ENCODE measurements around the gene ZNF488.
"Not testable (repeated sequence)": the region's sequence is repeated elsewhere in the genome, so short reads cannot be mapped to it uniquely, and the experiment has no call there.

The ZNF488 gene

DNA sequence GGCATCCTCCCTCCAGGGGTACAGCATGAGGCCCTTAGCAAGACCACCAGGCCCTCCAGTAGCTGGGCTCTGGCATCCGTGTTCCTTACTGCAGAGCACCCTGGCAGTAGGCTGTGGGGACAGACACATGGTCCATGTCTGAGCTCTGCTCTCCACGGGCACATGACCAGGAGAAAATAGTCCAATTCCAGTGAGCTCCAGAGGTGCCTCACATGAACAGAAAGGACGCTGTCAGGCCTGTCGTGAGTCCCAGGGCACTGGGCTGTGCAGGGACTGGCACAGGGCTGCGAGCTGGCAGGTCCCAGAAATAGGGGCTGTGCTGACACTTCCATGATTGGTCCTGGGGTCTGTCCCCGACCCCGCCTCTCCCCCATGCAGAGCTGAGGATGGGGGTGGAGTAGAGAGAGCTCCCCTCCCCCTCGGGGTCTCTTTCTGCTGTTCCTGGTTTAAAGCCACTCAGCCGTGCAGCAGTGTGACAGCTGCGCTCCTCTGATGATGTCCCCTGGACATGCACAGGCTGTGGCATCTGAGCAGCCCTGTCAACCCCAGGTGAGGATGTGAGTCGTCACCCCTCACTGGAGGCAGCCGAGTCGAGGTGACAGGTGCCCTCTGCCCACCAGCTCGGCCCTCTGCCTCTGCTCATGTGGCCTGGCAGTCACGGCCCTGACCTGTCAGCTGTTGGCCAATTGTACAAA lies 25.2 kb upstream of the ZNF488 start:
- no peak for DNase-seq

DNA sequence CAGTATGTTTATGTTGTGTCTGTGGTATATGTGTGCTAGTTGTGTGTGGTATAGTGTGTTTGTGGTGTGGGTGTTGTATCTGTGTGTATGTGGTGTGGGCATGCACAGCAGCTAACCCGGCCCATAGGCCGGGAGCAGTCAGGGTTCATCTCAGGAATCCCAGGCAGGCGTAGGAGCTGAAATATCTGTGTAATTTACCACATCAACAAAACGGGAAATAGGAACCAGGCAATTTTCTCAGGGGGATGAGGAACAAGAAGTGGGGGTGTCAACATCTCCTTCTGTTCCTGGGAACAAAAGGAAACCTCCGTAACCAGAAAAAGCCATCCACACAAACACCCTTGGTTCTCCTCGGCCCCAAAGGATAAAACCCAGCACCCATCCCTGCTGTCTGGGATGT lies 24.5 kb upstream of the ZNF488 start:
- DNase-seq, result no peak

DNA sequence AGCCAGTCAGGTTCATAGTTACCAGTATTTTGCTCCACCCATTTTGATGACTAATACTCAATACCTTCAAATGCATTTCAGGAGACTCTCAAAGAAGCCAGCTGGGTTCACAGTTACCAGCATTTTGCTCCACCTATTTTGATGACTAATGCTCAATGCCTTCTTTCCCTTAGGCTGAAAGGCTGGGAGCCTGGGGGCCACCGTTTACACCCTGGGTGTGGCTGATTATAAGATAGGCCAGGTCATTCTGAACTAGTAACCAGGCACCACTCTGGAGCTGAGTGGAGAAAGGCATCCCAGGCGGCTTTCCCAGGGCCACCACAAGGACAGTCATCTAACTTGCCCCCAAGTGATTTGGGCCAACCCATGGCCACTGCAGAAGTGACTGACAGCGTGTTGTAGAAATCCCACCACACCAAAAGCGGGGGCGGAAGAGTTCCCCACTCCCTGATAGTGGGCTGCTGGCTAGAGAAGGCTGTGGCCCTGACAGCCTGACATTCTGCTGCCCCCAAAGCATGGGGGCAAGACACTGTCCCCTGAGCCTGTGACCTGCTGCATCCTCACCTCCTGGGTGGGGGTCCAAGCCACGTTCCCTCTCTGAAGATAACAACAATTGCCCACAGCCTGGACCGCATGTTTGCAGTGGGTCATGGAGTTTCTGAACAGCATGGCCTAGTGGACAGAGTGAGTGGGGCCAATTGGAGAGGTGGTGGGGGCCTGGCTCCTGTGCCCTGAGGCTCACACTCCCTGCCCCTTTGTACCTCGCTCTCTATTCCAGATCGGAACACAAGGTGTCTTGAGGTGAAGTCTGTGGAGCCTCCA lies 23.0 kb upstream of the ZNF488 start:
- DNase-seq, result no peak

DNA sequence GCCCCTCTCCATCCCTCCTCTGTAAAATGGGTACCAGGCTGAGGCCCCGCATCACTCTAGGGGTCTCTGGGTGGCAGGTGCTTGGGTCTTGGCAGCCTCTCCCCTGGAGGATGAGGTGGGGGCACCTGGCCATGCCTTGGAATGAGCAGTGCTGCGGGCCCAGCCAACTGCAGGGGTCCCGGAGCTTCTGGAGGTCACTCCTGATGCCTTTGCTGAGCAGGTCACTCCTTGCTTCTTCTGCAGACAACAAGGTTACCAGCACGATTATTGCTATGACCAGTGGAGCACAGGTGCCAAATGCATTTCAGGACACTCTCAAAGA lies 22.4 kb upstream of the ZNF488 start:
- no peak for DNase-seq

DNA sequence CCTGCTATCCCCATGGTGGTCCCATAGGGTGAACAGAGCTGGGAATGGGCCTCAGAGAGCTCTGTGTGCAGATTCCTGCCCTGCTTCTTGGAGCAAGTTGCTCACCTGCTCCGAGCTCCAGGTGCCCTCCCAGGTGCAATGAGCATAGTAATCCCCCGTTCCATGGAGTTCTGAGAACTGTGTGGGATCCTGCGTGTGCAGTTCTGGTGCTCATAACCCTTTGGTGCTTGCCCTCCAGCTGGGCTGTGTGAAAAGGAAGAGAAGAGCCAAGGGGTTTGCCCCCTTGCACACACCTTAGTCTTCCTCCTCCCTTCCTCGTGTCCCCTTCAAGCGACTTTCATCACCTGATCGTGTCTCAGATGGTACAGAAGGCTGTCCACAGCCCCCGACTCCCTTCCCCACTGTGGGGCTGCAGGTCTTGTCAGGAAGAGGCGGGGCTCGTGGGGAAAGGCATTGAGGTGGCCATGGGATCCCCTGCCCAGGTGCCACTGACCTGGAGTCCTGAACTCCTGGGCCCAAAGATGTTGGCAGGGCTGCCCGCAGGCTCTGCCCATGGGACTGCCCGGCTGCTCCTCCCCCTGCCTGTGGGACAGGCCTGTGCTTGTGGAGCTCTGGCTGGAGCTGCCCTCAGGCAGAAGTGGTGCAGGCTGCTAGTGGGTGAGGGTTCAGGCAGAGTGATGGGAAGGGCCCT lies 21.9 kb upstream of the ZNF488 start:
- no peak for DNase-seq

DNA sequence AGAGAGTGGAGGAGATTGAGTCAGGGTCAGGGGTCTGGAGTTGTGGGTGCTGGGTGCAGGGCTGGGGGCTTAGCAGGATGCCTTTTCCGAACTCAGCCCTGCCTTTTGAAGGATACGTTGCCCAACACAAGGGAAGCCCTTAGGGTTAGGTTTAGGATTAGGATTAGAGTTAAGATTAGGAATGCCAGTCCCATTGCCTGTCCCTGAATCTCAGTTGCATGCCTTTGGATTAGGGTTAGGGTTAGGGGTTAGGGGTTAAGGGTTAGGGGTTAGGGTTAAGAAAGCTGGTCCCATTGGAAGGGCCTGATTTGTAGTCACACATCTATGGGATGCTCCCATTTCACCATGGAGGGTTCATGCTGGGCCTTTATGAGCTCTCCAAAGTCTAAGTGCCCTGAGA lies 20.8 kb upstream of the ZNF488 start:
- no peak for DNase-seq

DNA sequence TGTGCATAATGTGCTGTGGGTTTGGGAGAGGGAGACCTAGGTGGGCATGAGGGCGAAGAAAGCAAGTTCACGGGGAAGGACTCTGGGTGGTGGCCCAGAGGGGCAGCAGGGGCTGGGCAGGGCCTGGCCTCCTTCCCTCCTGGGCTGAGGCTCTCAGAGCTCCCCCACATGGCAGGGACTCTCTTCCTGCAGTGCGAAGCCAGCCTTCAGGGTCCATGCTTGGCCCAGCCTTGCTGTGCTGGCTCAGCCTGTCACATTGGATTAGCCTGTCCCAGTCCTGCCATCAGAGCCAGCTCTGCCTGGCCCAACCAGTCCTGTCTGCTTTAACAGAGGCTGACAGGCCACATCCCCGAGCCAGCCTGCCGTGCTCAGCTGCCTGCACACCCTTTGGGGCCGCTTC lies 20.4 kb upstream of the ZNF488 start:
- no peak for DNase-seq

GRCh38 chr10:47403446-47404318 lies 19.6 kb upstream of the ZNF488 start:
- no peak for DNase-seq

- no peak for DNase-seq
Measured at GRCh38 chr10:47402641-47403301, 18.7 kb upstream of the ZNF488 start.

GRCh38 chr10:47401874-47402640 lies 18.0 kb upstream of the ZNF488 start:
- no peak for DNase-seq

GRCh38 chr10:47401210-47401609 lies 17.1 kb upstream of the ZNF488 start:
- no peak for DNase-seq

- DNase-seq, result no peak
Measured at GRCh38 chr10:47400786-47401185, 16.7 kb upstream of the ZNF488 start.

- DNase-seq, result no peak
Measured at GRCh38 chr10:47400251-47400650, 16.2 kb upstream of the ZNF488 start.

DNA sequence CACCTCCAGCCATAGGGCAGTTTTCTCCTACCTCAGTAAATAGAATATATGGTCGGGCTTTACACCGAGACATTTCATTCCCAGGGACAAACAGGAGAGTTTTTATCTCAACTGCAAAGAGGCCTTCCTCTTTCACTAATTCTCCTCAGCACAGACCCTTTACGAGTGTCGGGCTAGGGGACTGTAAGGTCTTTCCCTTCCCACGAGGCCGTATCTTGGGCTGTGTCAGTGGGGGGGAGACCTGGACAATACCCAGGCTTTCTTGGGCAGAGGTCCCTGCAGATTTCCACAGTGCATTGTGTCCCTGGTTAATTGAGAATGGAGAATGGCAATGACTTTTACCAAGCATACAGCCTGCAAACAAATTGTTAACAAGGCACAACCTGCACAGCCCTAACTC lies 13.2 kb upstream of the ZNF488 start:
- no peak for DNase-seq

- DNase-seq, result no peak
Measured at GRCh38 chr10:47396311-47396717, 12.2 kb upstream of the ZNF488 start.

DNA sequence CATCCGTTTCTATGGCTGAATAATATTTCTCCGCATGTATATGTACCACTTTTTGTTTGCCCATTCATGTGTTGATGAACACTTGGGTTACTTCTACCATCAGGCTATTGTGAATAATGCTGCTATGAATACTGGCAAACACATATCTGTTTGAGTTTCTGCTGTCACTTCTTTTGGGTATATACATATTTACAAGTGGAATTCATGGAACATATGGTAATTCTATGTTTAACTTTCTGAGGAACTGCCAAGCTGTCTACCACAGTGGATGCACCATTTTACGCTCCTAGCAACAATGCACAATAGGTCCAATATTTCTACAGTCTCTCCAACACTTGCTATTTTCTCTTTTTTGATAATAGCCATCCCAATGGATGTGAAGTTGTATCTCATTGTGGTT lies 5.5 kb upstream of the ZNF488 start:
- DNase-seq, result no peak

DNA sequence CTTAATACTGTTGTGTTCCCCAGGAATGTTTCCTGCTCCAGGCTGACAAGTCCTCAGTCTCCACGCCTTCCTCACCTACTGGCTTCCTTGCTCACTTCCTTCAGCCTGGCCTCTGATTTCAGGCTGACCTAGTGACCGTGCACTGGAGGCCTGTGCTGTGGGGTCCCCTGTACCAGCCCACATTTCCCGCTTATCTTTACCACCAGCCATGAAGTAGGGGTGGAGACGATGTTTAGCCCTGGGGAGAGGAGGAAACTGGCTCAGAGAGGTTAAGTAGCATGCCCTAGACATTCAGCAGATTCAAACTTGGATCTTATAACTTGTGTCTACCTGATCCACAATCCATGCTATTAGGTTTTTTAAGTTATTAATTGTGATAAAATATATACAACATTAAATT lies 4.8 kb upstream of the ZNF488 start:
- no peak for DNase-seq

DNA sequence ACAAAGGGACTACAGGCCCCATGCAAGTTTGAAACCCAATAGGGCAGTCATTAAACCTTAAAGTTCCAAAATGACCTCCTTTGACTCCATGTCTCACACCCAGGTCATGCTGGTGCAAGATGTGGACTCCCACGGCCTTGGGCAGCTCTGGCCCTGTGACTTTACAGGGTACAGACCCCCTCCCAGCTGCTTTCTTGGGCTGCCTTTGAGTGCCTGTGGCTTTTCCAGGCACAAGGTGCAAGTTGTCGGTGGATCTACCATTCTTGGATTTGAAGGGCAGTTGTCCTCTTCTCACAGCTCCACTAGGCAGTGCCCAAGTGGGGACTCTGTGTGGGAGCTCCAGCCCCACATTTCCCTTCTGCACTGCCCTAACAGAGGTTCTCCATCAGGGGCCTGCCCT lies 2.0 kb upstream of the ZNF488 start:
- DNase-seq, result not testable (repeated sequence)

GRCh38 chr10:47383261-47384147 lies 589 bp downstream of the ZNF488 start:
- no peak for DNase-seq

All from GDM1 (cell line).